H9 (cell line): ENCODE results near the gene SYNE2. TPM values are rescaled to one million over a fixed set of nuclear protein-coding genes. Genes with fewer than 3 reads are reported as not detected.

Source experiments
- DNase-seq: peaks from one replicate; pipeline ENCODE4 v3.0.0-alpha.2; 2017
- H2AFZ ChIP-seq: one replicate; pipeline ENCODE4 v1.6.1; 2013; ENCODE audit warnings: mild to moderate bottlenecking, low read length, control low read depth, moderate library complexity
- H2AK5ac ChIP-seq: 2 replicates; pipeline ENCODE4 v1.6.1; 2013; ENCODE audit warnings: low read length, control low read depth, mixed read lengths; ENCODE audit not compliant: insufficient read length
- H2BK120ac ChIP-seq: one replicate; pipeline ENCODE4 v1.6.1; 2013; ENCODE audit warnings: low read depth, mild to moderate bottlenecking, low read length, control low read depth, inconsistent platforms; ENCODE audit not compliant: poor library complexity, severe bottlenecking
- H2BK12ac ChIP-seq: 2 replicates; pipeline ENCODE4 v1.6.1; 2013; ENCODE audit warnings: low read length, control low read depth, mixed read lengths, low read depth; ENCODE audit not compliant: insufficient read length
- H2BK15ac ChIP-seq: 2 replicates; pipeline ENCODE4 v1.6.1; 2013; ENCODE audit warnings: low read depth, low read length, control low read depth
- H2BK20ac ChIP-seq: one replicate; pipeline ENCODE4 v1.6.1; 2013; ENCODE audit warnings: low read depth, mild to moderate bottlenecking, low read length, control low read depth, inconsistent platforms; ENCODE audit not compliant: poor library complexity, severe bottlenecking
- H2BK5ac ChIP-seq: 2 replicates; pipeline ENCODE4 v1.6.1; 2013; ENCODE audit warnings: low read length, control low read depth, mixed read lengths; ENCODE audit not compliant: insufficient read length
- H3K14ac ChIP-seq: 2 replicates; pipeline ENCODE4 v1.6.1; 2013; ENCODE audit warnings: low read length, control low read depth; ENCODE audit not compliant: insufficient read depth
- H3K18ac ChIP-seq: 2 replicates; pipeline ENCODE4 v1.6.1; 2013; ENCODE audit warnings: low read depth, mild to moderate bottlenecking, mixed read lengths, low read length, control low read depth; ENCODE audit not compliant: insufficient read length
- H3K23ac ChIP-seq: 2 replicates; pipeline ENCODE4 v1.6.1; 2013; ENCODE audit warnings: low read length, control low read depth, mixed read lengths, low read depth; ENCODE audit not compliant: insufficient read length
- H3K23me2 ChIP-seq: 2 replicates; pipeline ENCODE4 v1.6.1; 2013; ENCODE audit warnings: low read depth, mild to moderate bottlenecking, mixed read lengths, low read length, control low read depth; ENCODE audit not compliant: insufficient read length, poor library complexity, severe bottlenecking
- H3K27ac ChIP-seq: 2 replicates; pipeline ENCODE4 v1.5.1; 2013; ENCODE audit warnings: low read length, control low read depth, mixed read lengths, low read depth; ENCODE audit not compliant: insufficient read length
- H3K27me3 ChIP-seq: 2 replicates; pipeline ENCODE4 v1.6.1; 2013; ENCODE audit warnings: low read length, control low read depth, inconsistent platforms; ENCODE audit not compliant: insufficient read depth
- H3K4ac ChIP-seq: 2 replicates; pipeline ENCODE4 v1.6.1; 2013; ENCODE audit warnings: low read depth, mild to moderate bottlenecking, control low read depth, inconsistent platforms, low read length, moderate library complexity
- H3K4me1 ChIP-seq: 2 replicates; pipeline ENCODE4 v1.6.1; 2013; ENCODE audit warnings: low read length, control low read depth, inconsistent platforms; ENCODE audit not compliant: insufficient read depth
- H3K4me2 ChIP-seq: 2 replicates; pipeline ENCODE4 v1.6.1; 2013; ENCODE audit warnings: low read length, control low read depth, mixed read lengths; ENCODE audit not compliant: insufficient read length, insufficient read depth
- H3K56ac ChIP-seq: 2 replicates; pipeline ENCODE4 v1.6.1; 2013; ENCODE audit warnings: low read depth, mild to moderate bottlenecking, mixed read lengths, low read length, control low read depth; ENCODE audit not compliant: insufficient read length
- H3K79me1 ChIP-seq: 2 replicates; pipeline ENCODE4 v1.6.1; 2013; ENCODE audit warnings: low read depth, mild to moderate bottlenecking, moderate library complexity, low read length, control low read depth, inconsistent platforms; ENCODE audit not compliant: insufficient read depth, poor library complexity, severe bottlenecking
- H3K79me2 ChIP-seq: 2 replicates; pipeline ENCODE4 v1.6.1; 2013; ENCODE audit warnings: low read length, control low read depth, inconsistent platforms; ENCODE audit not compliant: insufficient read depth
- H3K9ac ChIP-seq: 2 replicates; pipeline ENCODE4 v1.6.1; 2013; ENCODE audit warnings: low read length, control low read depth, mixed read lengths; ENCODE audit not compliant: insufficient read length; ENCODE audit errors: extremely low read depth
- H3K9me3 ChIP-seq: one replicate; pipeline ENCODE4 v1.6.1; 2013; ENCODE audit warnings: low read depth, low read length, inconsistent platforms; ENCODE audit not compliant: control insufficient read depth
- H3T11ph ChIP-seq: one replicate; pipeline ENCODE4 v1.6.1; 2013; ENCODE audit warnings: mild to moderate bottlenecking, low read length, control low read depth, inconsistent platforms
- H4K20me1 ChIP-seq: one replicate; pipeline ENCODE4 v1.6.1; 2013; ENCODE audit not compliant: control insufficient read depth, insufficient read length, insufficient read depth
- H4K5ac ChIP-seq: 2 replicates; pipeline ENCODE4 v1.6.1; 2013; ENCODE audit warnings: low read depth, mild to moderate bottlenecking, mixed read lengths, low read length, control low read depth; ENCODE audit not compliant: insufficient read length
- H4K8ac ChIP-seq: replicated peaks from 2 replicates; pipeline ENCODE4 v1.6.1; 2013; ENCODE audit warnings: low read length, control low read depth, mixed read lengths, low read depth; ENCODE audit not compliant: insufficient read length
- H4K91ac ChIP-seq: 2 replicates; pipeline ENCODE4 v1.6.1; 2013; ENCODE audit warnings: low read depth, mild to moderate bottlenecking, moderate library complexity, mixed read lengths, low read length, control low read depth; ENCODE audit not compliant: insufficient read length
- H3K27ac Mint-ChIP-seq, 3 experiments: 2 replicates in 2 of 3; 3 replicates in 1 of 3; pipeline ENCODE4 v1.8.0; 2020 to 2021; ENCODE audit warnings: mixed read lengths in 3 of 3, mild to moderate bottlenecking in 1 of 3, moderate library complexity in 1 of 3
- H3K27me3 Mint-ChIP-seq: 2 replicates; pipeline ENCODE4 v1.8.0; 2021; ENCODE audit warnings: low read depth, mild to moderate bottlenecking, moderate library complexity, mixed read lengths
- H3K36me3 Mint-ChIP-seq, 3 experiments: 2 replicates in 2 of 3; 3 replicates in 1 of 3; pipeline ENCODE4 v1.8.0; 2020 to 2021; ENCODE audit warnings: low read depth in 3 of 3, mixed read lengths in 3 of 3; ENCODE audit not compliant: insufficient read depth in 1 of 3
- H3K4me1 Mint-ChIP-seq, 2 experiments: 2 replicates each; pipeline ENCODE4 v1.8.0; 2020; ENCODE audit warnings: mixed read lengths in 2 of 2
- H3K4me3 Mint-ChIP-seq, 2 experiments: 2 replicates in 1 of 2; 3 replicates in 1 of 2; pipeline ENCODE4 v1.8.0; 2020 to 2021; ENCODE audit warnings: mild to moderate bottlenecking in 2 of 2, mixed read lengths in 2 of 2, moderate library complexity in 1 of 2
- H3K9me3 Mint-ChIP-seq, 2 experiments: 2 replicates in 1 of 2; 3 replicates in 1 of 2; pipeline ENCODE4 v1.8.0; 2020; ENCODE audit warnings: mild to moderate bottlenecking in 2 of 2, mixed read lengths in 2 of 2, moderate library complexity in 1 of 2
- WGBS: extraction: QIAGEN DNeasy Blood & Tissue Kit; methylation state at CpG from one replicate; pipeline ENCODE4 v1.1.7; 2013; ENCODE audit warnings: missing lambda C conversion rate, low lambda C conversion rate, mixed read lengths; ENCODE audit not compliant: insufficient read length; ENCODE audit errors: extremely low coverage; 5-methylcytosine and 5-hydroxymethylcytosine counted together
- total RNA-seq: library from RNA; stranded (reverse); gene quantifications from 2 replicates; pipeline ENCODE4 v1.2.1, GENCODE V29; 2021
- TF ChIP-seq, protein P1 (sequence below): fragments of 200-600 bp; sonication (generic); conservative IDR thresholded peaks from 3 replicates; pipeline ENCODE4 v1.8.0; 2021; ENCODE audit warnings: antibody characterized with exemption, mild to moderate bottlenecking

The SYNE2 gene
- total RNA-seq, 1 experiment from 2014 or later, result 43.3 TPM

DNA sequence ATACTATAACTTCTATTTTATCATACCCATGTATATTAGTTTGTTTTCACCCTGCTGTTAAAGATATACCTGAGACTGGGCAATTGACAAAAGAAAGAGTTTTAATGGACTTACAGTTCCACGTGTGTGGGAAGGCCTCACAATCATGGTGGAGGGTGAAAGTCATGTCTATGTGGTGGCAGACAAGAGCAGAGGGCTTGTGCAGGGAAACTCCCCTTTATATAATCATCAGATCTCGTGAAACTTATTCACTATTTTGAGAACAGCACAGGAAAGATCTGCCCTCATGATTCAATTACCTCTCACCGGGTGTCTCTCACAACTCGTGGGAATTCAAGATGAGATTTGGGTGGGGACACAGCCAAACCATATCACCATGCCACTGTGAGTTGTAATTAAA, 135.8 kb downstream of the SYNE2 start:
- H3K27me3 Mint-ChIP-seq, result no peaks in the 10 kb centered on the region
- no peaks in the 10 kb centered on the region for H3K27me3 ChIP-seq
- TF ChIP-seq, protein P1, sequence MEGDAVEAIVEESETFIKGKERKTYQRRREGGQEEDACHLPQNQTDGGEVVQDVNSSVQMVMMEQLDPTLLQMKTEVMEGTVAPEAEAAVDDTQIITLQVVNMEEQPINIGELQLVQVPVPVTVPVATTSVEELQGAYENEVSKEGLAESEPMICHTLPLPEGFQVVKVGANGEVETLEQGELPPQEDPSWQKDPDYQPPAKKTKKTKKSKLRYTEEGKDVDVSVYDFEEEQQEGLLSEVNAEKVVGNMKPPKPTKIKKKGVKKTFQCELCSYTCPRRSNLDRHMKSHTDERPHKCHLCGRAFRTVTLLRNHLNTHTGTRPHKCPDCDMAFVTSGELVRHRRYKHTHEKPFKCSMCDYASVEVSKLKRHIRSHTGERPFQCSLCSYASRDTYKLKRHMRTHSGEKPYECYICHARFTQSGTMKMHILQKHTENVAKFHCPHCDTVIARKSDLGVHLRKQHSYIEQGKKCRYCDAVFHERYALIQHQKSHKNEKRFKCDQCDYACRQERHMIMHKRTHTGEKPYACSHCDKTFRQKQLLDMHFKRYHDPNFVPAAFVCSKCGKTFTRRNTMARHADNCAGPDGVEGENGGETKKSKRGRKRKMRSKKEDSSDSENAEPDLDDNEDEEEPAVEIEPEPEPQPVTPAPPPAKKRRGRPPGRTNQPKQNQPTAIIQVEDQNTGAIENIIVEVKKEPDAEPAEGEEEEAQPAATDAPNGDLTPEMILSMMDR, result no peak

More for the DNA sequence above, 135.8 kb downstream of the SYNE2 start:
- Mint-ChIP-seq H3K4me1 (no peaks in the 10 kb centered on the region), H3K9me3 (no peaks in the 10 kb centered on the region), H3K4me3 (no peak overlapping the region), H3K36me3 (peaks cover 3 to 18% (median 5%) of the 10 kb centered on the region in 3 experiments; a peak in 5 of 7 replicates), H3K27ac (no peak overlapping the region)
- no peak overlapping the region for H3K14ac ChIP-seq
- H2AK5ac ChIP-seq, result no peak overlapping the region
- H4K91ac ChIP-seq, result no peak overlapping the region
- H3K79me1 ChIP-seq, result no peaks in the 10 kb centered on the region
- no peak for DNase-seq
- H3K56ac ChIP-seq, result no peak overlapping the region
- H3K18ac ChIP-seq, result no peak overlapping the region
- no peak overlapping the region for H3K27ac ChIP-seq
- WGBS, result no CpG with 5 or more reads among the region's 4 CpGs
- no peak overlapping the region for H2BK120ac ChIP-seq
- no peaks in the 10 kb centered on the region for H4K20me1 ChIP-seq
- no peak overlapping the region for H3K4me2 ChIP-seq
- H2BK15ac ChIP-seq, result no peak overlapping the region
- no peak overlapping the region for H3K4ac ChIP-seq
- no peak overlapping the region for H3K9ac ChIP-seq
- H4K5ac ChIP-seq, result no peak overlapping the region
- no peak overlapping the region for H4K8ac ChIP-seq
- H3K23me2 ChIP-seq, result no peaks in the 10 kb centered on the region
- no peaks in the 10 kb centered on the region for H3K79me2 ChIP-seq
- no peaks in the 10 kb centered on the region for H3K4me1 ChIP-seq
- no peak overlapping the region for H2BK20ac ChIP-seq
- no peak overlapping the region for H2BK5ac ChIP-seq
- H3K23ac ChIP-seq, result no peak overlapping the region
- no peak overlapping the region for H3T11ph ChIP-seq
- H2BK12ac ChIP-seq, result no peak overlapping the region
- no peak overlapping the region for H2AFZ ChIP-seq
- no peaks in the 10 kb centered on the region for H3K9me3 ChIP-seq
